Measurements from ENCODE around the gene REEP1. TPM values are rescaled to one million over a fixed set of nuclear protein-coding genes. Genes with fewer than 3 reads are reported as not detected.

REEP1 gene
- total and polyA plus RNA-seq, 2 of the 4 experiments (the other 2 are of a cell fraction), result under 0.01 to 0.03 TPM

DNA sequence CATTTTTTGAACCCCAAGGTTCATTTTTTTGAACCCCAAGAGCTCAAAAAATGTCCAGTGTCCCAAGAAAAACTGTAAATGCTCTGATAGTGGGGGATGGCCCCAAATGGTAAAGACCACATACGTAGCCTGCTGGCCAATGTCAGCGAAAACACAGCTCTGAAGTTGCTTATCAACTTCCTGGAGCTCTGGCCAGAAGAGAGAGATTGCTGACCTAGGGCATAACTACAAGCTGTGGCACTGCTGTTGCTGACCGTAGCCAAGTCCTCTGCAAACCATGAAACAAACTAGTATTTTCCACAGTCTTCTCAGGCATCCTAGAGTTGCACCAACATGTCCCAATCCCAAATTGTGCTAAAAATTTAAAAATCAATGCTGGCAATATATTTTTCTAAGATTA is 50.9 kb downstream of the REEP1 start:
- TF ChIP-seq POLR2A (IDR thresholded peaks at IDR 0.05; ENCODE audit: low read depth, low read length) (no peak), BHLHE40 (IDR thresholded peaks at IDR 0.05; ENCODE audit: low read depth, low read length) (no peak), NFE2L2 (IDR thresholded peaks at IDR 0.05; ENCODE audit: low read depth, low read length) (no peak), FOS (IDR thresholded peaks at IDR 0.05; ENCODE audit: low read depth, low read length) (no peak), CTCF (conservative IDR thresholded peaks at IDR 0.05; ENCODE audit: low read depth, low read length) (no peak), MAFK (IDR thresholded peaks at IDR 0.05; ENCODE audit: low read depth, low read length) (no peak), CEBPB (IDR thresholded peaks at IDR 0.05; ENCODE audit: low read depth, low read length) (no peak), CHD1 (IDR thresholded peaks at IDR 0.05; ENCODE audit: low read depth, low read length) (no peak), USF2 (IDR thresholded peaks at IDR 0.05; ENCODE audit: low read depth, low read length) (no peak), MXI1 (IDR thresholded peaks at IDR 0.05; ENCODE audit: borderline replicate concordance, low read depth, low read length) (no peak), SMC3 (IDR thresholded peaks at IDR 0.05; ENCODE audit: low read depth, low read length) (no peak), RAD21 (IDR thresholded peaks at IDR 0.05; ENCODE audit: low read length) (no peak), RFX5 (IDR thresholded peaks at IDR 0.05; ENCODE audit: low read depth, low read length) (no peak), MAZ (IDR thresholded peaks at IDR 0.05; ENCODE audit: borderline replicate concordance, low read depth, low read length) (no peak), RCOR1 (IDR thresholded peaks at IDR 0.05; ENCODE audit: insufficient replicate concordance, low read length) (no peak)
- TF ChIP-seq, protein P1, sequence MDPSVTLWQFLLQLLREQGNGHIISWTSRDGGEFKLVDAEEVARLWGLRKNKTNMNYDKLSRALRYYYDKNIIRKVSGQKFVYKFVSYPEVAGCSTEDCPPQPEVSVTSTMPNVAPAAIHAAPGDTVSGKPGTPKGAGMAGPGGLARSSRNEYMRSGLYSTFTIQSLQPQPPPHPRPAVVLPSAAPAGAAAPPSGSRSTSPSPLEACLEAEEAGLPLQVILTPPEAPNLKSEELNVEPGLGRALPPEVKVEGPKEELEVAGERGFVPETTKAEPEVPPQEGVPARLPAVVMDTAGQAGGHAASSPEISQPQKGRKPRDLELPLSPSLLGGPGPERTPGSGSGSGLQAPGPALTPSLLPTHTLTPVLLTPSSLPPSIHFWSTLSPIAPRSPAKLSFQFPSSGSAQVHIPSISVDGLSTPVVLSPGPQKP (IDR thresholded peaks at IDR 0.05; ENCODE audit: borderline replicate concordance, low read depth, low read length), result no peak
- WGBS, 2 experiments (ENCODE audit: extremely low coverage in 2 of 2, insufficient read length in 1 of 2), result no CpG with 5 or more reads among the region's 3 CpGs
- no peak for ATAC-seq (ENCODE audit: low read depth)
- no peak overlapping the region for H2AK9ac ChIP-seq (replicated peaks; ENCODE audit: low read depth, low read length, poor library complexity)
- H2BK15ac ChIP-seq (ENCODE audit: low read depth, low read length), result no peak overlapping the region
- in situ Hi-C loops (cut with MboI; ENCODE audit: low sequenced_read_pairs) (no loop called here), dilution Hi-C loops (cut with HindIII; ENCODE audit: low sequenced_read_pairs, unreplicated experiment) (no loop called here), intact Hi-C loops (cut with micrococcal nuclease) (no loop called here)
- no peak overlapping the region for H2AK5ac ChIP-seq (ENCODE audit: low read depth, low read length)
- no peaks in the 10 kb centered on the region for H3K9me3 ChIP-seq (ENCODE audit: control insufficient read depth, insufficient read depth, low read length)
- no peaks in the 10 kb centered on the region for H4K20me1 ChIP-seq (ENCODE audit: insufficient read depth, low read length)
- H3K18ac ChIP-seq (ENCODE audit: low read depth, low read length), result no peak overlapping the region
- peaks cover 3% of the 10 kb centered on the region; the same call in 1 of the 2 replicates for H3K9me1 ChIP-seq (ENCODE audit: insufficient read depth, low read length)
- ChIA-PET CTCF (no interaction called here), POLR2A (ENCODE audit: unreplicated experiment) (no interaction called here)
- no peak overlapping the region for H3K9ac ChIP-seq (ENCODE audit: low read depth, low read length)
- no peaks in the 10 kb centered on the region for H3K4me1 ChIP-seq (ENCODE audit: control insufficient read depth, insufficient read depth, low read length)
- no peak for DNase-seq
- H3K79me1 ChIP-seq (ENCODE audit: low read depth in 1 of 2, low read length in 2 of 2), result no peaks in the 10 kb centered on the region
- no peak overlapping the region for H2BK120ac ChIP-seq (ENCODE audit: low read depth, low read length)
- H3K56ac ChIP-seq (ENCODE audit: extremely low read depth, insufficient read depth, low read length), result no peak overlapping the region
- H3K36me3 ChIP-seq (ENCODE audit: control insufficient read depth, insufficient read depth, low read length), result no peaks in the 10 kb centered on the region
- no peak overlapping the region for H3K14ac ChIP-seq (replicated peaks; ENCODE audit: low read depth, low read length)
- no peak overlapping the region for H2BK5ac ChIP-seq (ENCODE audit: low read depth, low read length, poor library complexity, severe bottlenecking)
- no peak overlapping the region for H3K4me3 ChIP-seq (ENCODE audit: insufficient read depth, low read depth, low read length)
- H3K23ac ChIP-seq (ENCODE audit: low read depth, low read length), result no peak overlapping the region
- no peak overlapping the region for H3K4me2 ChIP-seq (ENCODE audit: low read depth, low read length)
- no peak overlapping the region for H4K8ac ChIP-seq (ENCODE audit: low read depth in 2 of 2, low read length in 2 of 2)
- H3K27ac ChIP-seq (ENCODE audit: insufficient read depth, low read length), result no peak overlapping the region
- no peak overlapping the region for H2BK20ac ChIP-seq (ENCODE audit: low read depth, low read length)
- H4K91ac ChIP-seq (ENCODE audit: insufficient read depth, low read depth, low read length), result no peak overlapping the region
- BruUV-seq (replicated peaks), result no TSS peak
- H2AFZ ChIP-seq (replicated peaks; ENCODE audit: low read length, poor library complexity), result no peak overlapping the region
- H4K5ac ChIP-seq (ENCODE audit: low read depth, low read length), result no peak overlapping the region
- no peak overlapping the region for H3K4ac ChIP-seq (ENCODE audit: low read depth, low read length)
- H3K27me3 ChIP-seq (ENCODE audit: control insufficient read depth, insufficient read depth, low read length), result peaks cover 36% of the 10 kb centered on the region

Data from IMR-90 (cell line).